ENCODE results near the gene P2RX1. TPM values are rescaled to one million over a fixed set of nuclear protein-coding genes. Genes with fewer than 3 reads are reported as not detected.
A peak's percentile ranks its signal among the peaks of the same experiment; 100 is the strongest.

P2RX1 gene
- total RNA-seq, result 4.2 TPM

- Histone ChIP-seq H3K4me1 (peaks cover 25% of the 10 kb centered on the region), H3K36me3 (no peaks in the 10 kb centered on the region), H3K27ac (peak within 1 kb of the TSS; percentile 20), H3K4me3 (peak within 1 kb of the TSS in 1 of 2 donors; percentile 30), H3K9me3 (no peaks in the 10 kb centered on the region), H3K27me3 (no peaks in the 10 kb centered on the region)
- DNase-seq (ENCODE audit: extremely low spot score in 2 of 2), result no peak
- TF ChIP-seq CTCF (IDR thresholded peaks at IDR 0.05) (no peak), POLR2AphosphoS5 (IDR thresholded peaks at IDR 0.05; ENCODE audit: insufficient read depth in 1 of 2, low read depth in 1 of 2) (no peak), POLR2A (IDR thresholded peaks at IDR 0.05) (no peak)
- intact Hi-C loops (cut with DNase I), result loop anchor here (2.0 kb wide), 1 partner anchor 93 kb away; no protein-coding TSS in a partner anchor
These were observed at the start of gene P2RX1 for GRCh38 chr17:3915995-3916696. P2RX1 (minus strand) TSS chr17:3916465; CDS start chr17:3916225, 240 bp downstream.

- Histone ChIP-seq H3K27me3 (no peaks in the 10 kb centered on the region), H3K4me1 (peaks cover 11% of the 10 kb centered on the region), H3K27ac (peak overlapping the region; percentile 21), H3K4me3 (peak overlapping the region; percentile 45 to 56), H3K9me3 (no peaks in the 10 kb centered on the region), H3K36me3 (no peaks in the 10 kb centered on the region)
- no peak for DNase-seq (ENCODE audit: extremely low spot score in 2 of 2)
- intact Hi-C loops (cut with DNase I), result no loop called here
- TF ChIP-seq POLR2A (IDR thresholded peaks at IDR 0.05) (no peak), CTCF (IDR thresholded peaks at IDR 0.05) (no peak), POLR2AphosphoS5 (IDR thresholded peaks at IDR 0.05; ENCODE audit: insufficient read depth in 1 of 2, low read depth in 1 of 2) (peak in 1 of 2 donors; percentile 38)
These were observed 49.0 kb upstream of the P2RX1 start for GRCh38 chr17:3965118-3965800.

GRCh38 chr17:3964203-3965117 lies 48.2 kb upstream of the P2RX1 start, which contains the start of gene ATP2A3:
ATP2A3 (minus strand) TSS chr17:3964437; CDS start chr17:3964291, 146 bp downstream.
- H3K4me3 ChIP-seq, result peak within 1 kb of the TSS; percentile 45 to 56
- DNase-seq (ENCODE audit: extremely low spot score in 2 of 2), result no peak
- no peaks in the 10 kb centered on the region for H3K9me3 ChIP-seq
- H3K4me1 ChIP-seq, result peaks cover 15% of the 10 kb centered on the region
- intact Hi-C loops (cut with DNase I), result no loop called here
- H3K27ac ChIP-seq, result peak within 1 kb of the TSS; percentile 21
- no peaks in the 10 kb centered on the region for H3K36me3 ChIP-seq
- H3K27me3 ChIP-seq, result no peaks in the 10 kb centered on the region
- TF ChIP-seq POLR2A (IDR thresholded peaks at IDR 0.05), result no peak
- no peak for TF ChIP-seq CTCF (IDR thresholded peaks at IDR 0.05)
- TF ChIP-seq POLR2AphosphoS5 (IDR thresholded peaks at IDR 0.05; ENCODE audit: insufficient read depth in 1 of 2, low read depth in 1 of 2), result no peak

GRCh38 chr17:3963237-3964201 lies 47.3 kb upstream of the P2RX1 start:
- DNase-seq (ENCODE audit: extremely low spot score in 2 of 2), result no peak
- H3K27ac ChIP-seq, result no peak overlapping the region

More at GRCh38 chr17:3963237-3964201, 47.3 kb upstream of the P2RX1 start:
- intact Hi-C loops (cut with DNase I), result no loop called here
- H3K4me3 ChIP-seq, result peak overlapping the region; percentile 45 to 56
- no peaks in the 10 kb centered on the region for H3K27me3 ChIP-seq
- peaks cover 18% of the 10 kb centered on the region for H3K4me1 ChIP-seq
- H3K9me3 ChIP-seq, result no peaks in the 10 kb centered on the region
- no peaks in the 10 kb centered on the region for H3K36me3 ChIP-seq
- TF ChIP-seq CTCF (IDR thresholded peaks at IDR 0.05) (no peak), POLR2AphosphoS5 (IDR thresholded peaks at IDR 0.05; ENCODE audit: insufficient read depth in 1 of 2, low read depth in 1 of 2) (peak in 1 of 2 donors; percentile 29)

Data from vagina (tissue), 2 donors.